ENCODE results near the gene EXD3. TPM values are rescaled to one million over a fixed set of nuclear protein-coding genes. Genes with fewer than 3 reads are reported as not detected.

Gene EXD3
- total and polyA plus RNA-seq, 9 of the 15 experiments (the other 6 are each of a cell fraction or from before 2014, with no cell fraction given) = 0.29 to 12.5 (median 3.9) TPM

DNA sequence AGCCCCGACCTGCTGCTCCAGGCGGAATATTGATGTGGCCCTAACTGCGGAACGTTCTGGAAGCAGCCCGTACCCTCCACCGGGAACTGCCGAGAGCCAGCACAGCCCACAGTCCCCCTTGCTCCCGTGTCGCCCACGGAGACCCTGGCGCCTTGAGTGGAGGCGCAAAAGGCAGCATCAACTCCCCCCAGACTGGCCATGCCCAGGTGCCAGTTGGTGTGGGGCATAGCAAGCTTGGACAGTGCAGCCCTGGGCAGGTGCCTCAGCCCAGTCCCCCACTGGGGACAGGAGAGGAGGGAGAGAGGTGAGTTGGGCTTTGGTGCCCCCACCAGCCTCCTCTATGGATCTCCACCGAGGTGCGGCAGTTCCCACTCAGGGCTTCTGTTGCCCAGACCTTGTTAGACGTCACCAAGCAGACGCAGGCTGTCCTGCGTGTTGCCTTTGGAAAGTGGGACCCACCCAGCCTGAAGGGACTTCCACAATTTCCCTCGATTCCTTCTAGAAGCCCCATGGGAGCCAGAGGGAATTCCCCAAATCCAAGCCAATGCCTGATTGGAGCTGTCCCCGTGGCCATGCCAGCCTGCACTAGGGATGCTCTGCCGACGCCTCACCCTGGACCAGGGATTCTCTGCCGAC, 101.1 kb downstream of the EXD3 start (continued):
- TF ChIP-seq, protein P1, sequence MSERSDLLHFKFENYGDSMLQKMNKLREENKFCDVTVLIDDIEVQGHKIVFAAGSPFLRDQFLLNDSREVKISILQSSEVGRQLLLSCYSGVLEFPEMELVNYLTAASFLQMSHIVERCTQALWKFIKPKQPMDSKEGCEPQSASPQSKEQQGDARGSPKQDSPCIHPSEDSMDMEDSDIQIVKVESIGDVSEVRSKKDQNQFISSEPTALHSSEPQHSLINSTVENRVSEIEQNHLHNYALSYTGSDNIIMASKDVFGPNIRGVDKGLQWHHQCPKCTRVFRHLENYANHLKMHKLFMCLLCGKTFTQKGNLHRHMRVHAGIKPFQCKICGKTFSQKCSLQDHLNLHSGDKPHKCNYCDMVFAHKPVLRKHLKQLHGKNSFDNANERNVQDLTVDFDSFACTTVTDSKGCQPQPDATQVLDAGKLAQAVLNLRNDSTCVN (CRISPR knock-in tag; IDR thresholded peaks at IDR 0.05) = no peak

DNA sequence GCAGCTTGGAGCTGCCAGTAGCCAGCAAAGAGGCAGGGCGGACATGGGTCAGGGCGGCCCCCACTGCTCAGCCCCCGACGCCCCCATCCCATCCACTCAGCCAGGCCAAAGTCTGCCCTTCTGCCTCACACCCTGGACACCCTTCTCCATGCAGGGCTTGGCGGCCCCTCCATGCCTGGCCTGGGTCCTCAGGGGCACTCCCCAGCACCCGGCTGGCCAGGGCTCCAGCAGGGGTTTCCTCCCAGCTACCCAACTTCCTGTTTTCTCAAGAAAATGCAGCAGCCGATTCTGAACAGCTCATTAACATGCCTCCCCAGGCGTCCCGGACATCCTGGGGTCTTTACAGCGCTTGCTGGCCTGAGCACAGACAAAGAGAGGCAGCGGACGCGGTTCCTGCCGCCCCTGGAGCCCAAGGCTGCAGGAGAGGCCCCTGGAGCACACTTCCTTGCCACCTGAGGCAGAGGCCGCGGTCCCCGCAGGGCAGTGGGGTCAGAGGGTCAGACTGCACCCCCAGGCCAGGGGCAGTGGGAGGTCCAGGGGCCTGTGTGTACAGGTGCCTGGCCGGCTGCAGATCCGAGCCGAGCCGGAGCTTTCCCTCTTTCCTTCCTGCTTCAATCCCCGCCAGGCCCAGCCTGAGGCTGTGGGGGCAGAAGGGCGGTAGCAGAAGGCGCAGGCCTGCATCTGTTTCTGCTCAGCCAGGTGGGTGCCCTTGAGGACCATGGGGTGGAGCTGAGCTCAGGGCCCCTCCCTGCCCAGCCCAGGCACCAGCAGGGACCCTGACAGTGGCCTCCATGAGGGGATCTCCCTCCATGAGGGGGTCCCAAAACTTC, 102.2 kb downstream of the EXD3 start:
- Histone ChIP-seq H3K4me1 (replicated peaks in 1 of 2; ENCODE audit: control insufficient read depth in 2 of 2, insufficient read depth in 2 of 2, low read length in 2 of 2) (peaks cover 6 to 60% of the 10 kb centered on the region in 2 experiments), H3K79me2 (ENCODE audit: control insufficient read depth, insufficient read depth, low read length) (no peaks in the 10 kb centered on the region), H3K4me2 (ENCODE audit: insufficient read depth, low read length) (no peak overlapping the region), H3K36me3 (ENCODE audit: control insufficient read depth, insufficient read depth, low read length) (no peaks in the 10 kb centered on the region), H3K9me3 (replicated peaks; ENCODE audit: control insufficient read depth, insufficient read depth, low read depth, low read length) (no peaks in the 10 kb centered on the region), H3K27me3 (ENCODE audit: control insufficient read depth in 2 of 2, insufficient read depth in 2 of 2, low read length in 2 of 2) (peaks cover 2 to 3% of the 10 kb centered on the region in 2 experiments; a peak in 1 of 5 replicates), H3K27ac (ENCODE audit: extremely low read depth, low read depth, low read length) (no peak overlapping the region), H3K9ac (ENCODE audit: insufficient read depth in 1 of 2, low read depth in 2 of 2, low read length in 2 of 2) (peak overlapping the region in 1 of 2 experiments; percentile 45; a peak in 1 of 4 replicates), H3K4me3 (no peak overlapping the region), H3K9me1 (ENCODE audit: control insufficient read depth, insufficient read depth, low read length) (no peaks in the 10 kb centered on the region), H4K20me1 (replicated peaks; ENCODE audit: control insufficient read depth, insufficient read depth, low read length) (no peaks in the 10 kb centered on the region), H2AFZ (ENCODE audit: low read depth, low read length) (peak overlapping the region; percentile 32; the same call in 1 of the 2 replicates)
- DNase-seq (ENCODE audit: extremely low read depth in 1 of 4, low spot score in 3 of 4) (peak in 1 of 4 experiments; percentile 9), ATAC-seq (no peak), FAIRE-seq (no peak)
- CTCF ChIA-PET (ENCODE audit: low intra/inter-chr PET ratio) = no interaction called here
- intact Hi-C loops (cut with micrococcal nuclease) (no loop called here), in situ Hi-C loops (cut with MboI) (no loop called here)
- no peak for TF ChIP-seq NFRKB (IDR thresholded peaks at IDR 0.05; ENCODE audit: low read depth)
- TF ChIP-seq MCM7 (IDR thresholded peaks at IDR 0.05) = no peak
- TF ChIP-seq ZKSCAN8 (CRISPR knock-in tag; IDR thresholded peaks at IDR 0.05) = no peak
- peak; percentile 10; the same call in 1 of the 2 replicates for TF ChIP-seq ZFX (CRISPR knock-in tag; IDR thresholded peaks at IDR 0.05)
- no peak for TF ChIP-seq ZNF311 (CRISPR knock-in tag; IDR thresholded peaks at IDR 0.05)
- peak; percentile 45; the same call in 1 of the 2 replicates for TF ChIP-seq SPI1 (IDR thresholded peaks at IDR 0.05; ENCODE audit: borderline replicate concordance, low read depth, low read length)
- POLR2A ChIA-PET = no interaction called here
- no TSS peak for BruUV-seq (replicated peaks)
- 30% methylated on average over 21 of the region's 24 CpGs for WGBS (ENCODE audit: insufficient coverage, low coverage, missing lambda C conversion rate)
